Measurements from ENCODE around the gene GPC6. TPM values are rescaled to one million over a fixed set of nuclear protein-coding genes. Genes with fewer than 3 reads are reported as not detected.

Gene GPC6
- total RNA-seq, 2 experiments from 2014 or later, result not detected

DNA sequence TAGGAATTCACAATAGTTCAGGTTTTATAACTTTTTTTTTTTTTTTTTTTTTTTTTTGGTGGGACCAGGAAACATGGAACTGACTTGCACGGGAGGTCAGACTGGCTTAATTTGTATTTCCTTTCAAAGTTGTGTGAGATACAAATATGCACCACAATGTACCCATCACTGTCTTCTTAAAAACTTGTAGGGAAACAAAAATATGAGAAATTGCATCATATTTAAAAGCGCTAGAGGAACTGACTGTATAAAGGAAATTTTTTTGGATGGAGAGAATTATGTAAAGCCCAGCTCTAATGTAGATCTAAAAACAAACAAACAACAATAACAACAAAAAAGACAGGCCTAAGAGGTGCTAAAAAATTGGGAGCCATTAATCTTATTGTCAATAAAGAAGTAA, 1006.3 kb downstream of the GPC6 start:
- CTCF ChIA-PET (ENCODE audit: unreplicated experiment), result no interaction called here
- POLR2A ChIA-PET, result no interaction called here
- no TSS peak for BruUV-seq (replicated peaks)

DNA sequence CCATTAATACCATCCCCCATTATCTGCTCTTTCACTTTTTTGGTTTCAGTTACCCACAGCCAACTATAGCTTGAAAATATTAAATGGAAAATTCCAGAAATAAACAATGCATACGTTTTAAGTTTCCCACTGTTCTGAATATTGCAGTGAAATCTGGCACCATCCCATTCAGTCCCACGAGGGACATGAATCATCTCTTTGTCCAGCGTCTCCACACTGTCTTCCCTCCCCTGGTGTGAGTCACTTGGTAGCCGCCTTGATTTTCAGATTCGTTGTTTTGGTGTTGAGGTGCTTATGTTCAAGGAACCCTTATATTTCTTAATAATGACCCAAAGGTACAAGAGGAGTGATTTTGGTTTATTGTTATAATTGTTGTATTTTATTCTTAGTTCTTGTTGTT, 1006.8 kb downstream of the GPC6 start:
- no peaks in the 10 kb centered on the region for H3K79me2 ChIP-seq (ENCODE audit: insufficient read depth, low read depth, low read length)
- POLR2A ChIA-PET, result no interaction called here
- H3K4me1 ChIP-seq (ENCODE audit: insufficient read depth, low read length, poor library complexity, severe bottlenecking), result no peaks in the 10 kb centered on the region
- CTCF ChIA-PET (ENCODE audit: unreplicated experiment), result no interaction called here
- H4K20me1 ChIP-seq (ENCODE audit: insufficient read depth, low read length), result no peaks in the 10 kb centered on the region
- TF ChIP-seq, protein P1, sequence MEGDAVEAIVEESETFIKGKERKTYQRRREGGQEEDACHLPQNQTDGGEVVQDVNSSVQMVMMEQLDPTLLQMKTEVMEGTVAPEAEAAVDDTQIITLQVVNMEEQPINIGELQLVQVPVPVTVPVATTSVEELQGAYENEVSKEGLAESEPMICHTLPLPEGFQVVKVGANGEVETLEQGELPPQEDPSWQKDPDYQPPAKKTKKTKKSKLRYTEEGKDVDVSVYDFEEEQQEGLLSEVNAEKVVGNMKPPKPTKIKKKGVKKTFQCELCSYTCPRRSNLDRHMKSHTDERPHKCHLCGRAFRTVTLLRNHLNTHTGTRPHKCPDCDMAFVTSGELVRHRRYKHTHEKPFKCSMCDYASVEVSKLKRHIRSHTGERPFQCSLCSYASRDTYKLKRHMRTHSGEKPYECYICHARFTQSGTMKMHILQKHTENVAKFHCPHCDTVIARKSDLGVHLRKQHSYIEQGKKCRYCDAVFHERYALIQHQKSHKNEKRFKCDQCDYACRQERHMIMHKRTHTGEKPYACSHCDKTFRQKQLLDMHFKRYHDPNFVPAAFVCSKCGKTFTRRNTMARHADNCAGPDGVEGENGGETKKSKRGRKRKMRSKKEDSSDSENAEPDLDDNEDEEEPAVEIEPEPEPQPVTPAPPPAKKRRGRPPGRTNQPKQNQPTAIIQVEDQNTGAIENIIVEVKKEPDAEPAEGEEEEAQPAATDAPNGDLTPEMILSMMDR (conservative IDR thresholded peaks at IDR 0.05; ENCODE audit: low read length), result no peak
- TF ChIP-seq EZH2phosphoT487 (IDR thresholded peaks at IDR 0.05; ENCODE audit: borderline replicate concordance, low read depth, low read length), result no peak
- DNase-seq (ENCODE audit: low spot score), result no peak
- H3K4me3 ChIP-seq (ENCODE audit: low read depth, low read length, poor library complexity, severe bottlenecking), result no peak overlapping the region
- H3K4me2 ChIP-seq (ENCODE audit: low read length), result no peak overlapping the region
- H3K36me3 ChIP-seq (ENCODE audit: insufficient read depth, low read length), result no peaks in the 10 kb centered on the region
- no peak overlapping the region for H2AFZ ChIP-seq (ENCODE audit: low read length)
- BruUV-seq (replicated peaks), result no TSS peak
- H3K27ac ChIP-seq (ENCODE audit: low read depth, low read length, poor library complexity, severe bottlenecking), result no peak overlapping the region
- no peaks in the 10 kb centered on the region for H3K9me3 ChIP-seq (ENCODE audit: low read length)
- intact Hi-C loops (cut with micrococcal nuclease; ENCODE audit: unreplicated experiment), result no loop called here
- no peaks in the 10 kb centered on the region for H3K9me2 ChIP-seq (ENCODE audit: insufficient read depth, low read length)

More for the DNA sequence above, 1006.3 kb downstream of the GPC6 start:
- no peaks in the 10 kb centered on the region for H3K9me3 ChIP-seq (ENCODE audit: low read length)
- no peak for DNase-seq (ENCODE audit: low spot score)
- H3K4me2 ChIP-seq (ENCODE audit: low read length), result no peak overlapping the region
- no peaks in the 10 kb centered on the region for H3K9me2 ChIP-seq (ENCODE audit: insufficient read depth, low read length)
- intact Hi-C loops (cut with micrococcal nuclease; ENCODE audit: unreplicated experiment), result no loop called here
- no peaks in the 10 kb centered on the region for H3K36me3 ChIP-seq (ENCODE audit: insufficient read depth, low read length)
- no peak for TF ChIP-seq EZH2phosphoT487 (IDR thresholded peaks at IDR 0.05; ENCODE audit: borderline replicate concordance, low read depth, low read length)
- H3K27ac ChIP-seq (ENCODE audit: low read depth, low read length, poor library complexity, severe bottlenecking), result no peak overlapping the region
- no peaks in the 10 kb centered on the region for H4K20me1 ChIP-seq (ENCODE audit: insufficient read depth, low read length)
- H3K4me1 ChIP-seq (ENCODE audit: insufficient read depth, low read length, poor library complexity, severe bottlenecking), result no peaks in the 10 kb centered on the region
- H3K4me3 ChIP-seq (ENCODE audit: low read depth, low read length, poor library complexity, severe bottlenecking), result no peak overlapping the region
- no peak overlapping the region for H2AFZ ChIP-seq (ENCODE audit: low read length)
- no peaks in the 10 kb centered on the region for H3K79me2 ChIP-seq (ENCODE audit: insufficient read depth, low read depth, low read length)

DNA sequence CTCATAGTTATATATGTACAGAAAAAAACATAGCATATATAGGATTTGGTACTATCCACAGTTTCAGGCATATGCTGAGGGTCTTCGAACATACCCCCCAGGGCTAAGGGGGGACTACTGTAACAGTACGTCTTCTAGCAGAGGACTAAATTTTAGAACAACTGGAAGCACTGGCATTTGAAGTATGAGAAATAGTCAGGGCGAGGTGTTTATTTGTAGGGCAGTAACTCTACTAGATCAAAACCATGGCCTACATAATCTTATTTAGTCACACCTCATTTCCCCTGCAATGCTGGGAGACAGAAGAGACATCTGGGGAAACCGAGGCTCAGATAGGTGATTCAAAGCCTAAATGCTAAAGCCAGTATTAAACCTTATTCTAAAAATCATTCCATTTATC, 1007.2 kb downstream of the GPC6 start:
- H3K4me2 ChIP-seq (ENCODE audit: low read length), result no peak overlapping the region
- POLR2A ChIA-PET, result no interaction called here
- H3K36me3 ChIP-seq (ENCODE audit: insufficient read depth, low read length), result no peaks in the 10 kb centered on the region
- TF ChIP-seq, protein P1 (conservative IDR thresholded peaks at IDR 0.05; ENCODE audit: low read length), result no peak
- TF ChIP-seq EZH2phosphoT487 (IDR thresholded peaks at IDR 0.05; ENCODE audit: borderline replicate concordance, low read depth, low read length), result no peak
- H3K79me2 ChIP-seq (ENCODE audit: insufficient read depth, low read depth, low read length), result no peaks in the 10 kb centered on the region
- DNase-seq (ENCODE audit: low spot score), result no peak
- H2AFZ ChIP-seq (ENCODE audit: low read length), result no peak overlapping the region
- H3K4me1 ChIP-seq (ENCODE audit: insufficient read depth, low read length, poor library complexity, severe bottlenecking), result no peaks in the 10 kb centered on the region
- BruUV-seq (replicated peaks), result no TSS peak
- no peak overlapping the region for H3K27ac ChIP-seq (ENCODE audit: low read depth, low read length, poor library complexity, severe bottlenecking)
- CTCF ChIA-PET (ENCODE audit: unreplicated experiment), result no interaction called here
- H3K9me2 ChIP-seq (ENCODE audit: insufficient read depth, low read length), result no peaks in the 10 kb centered on the region
- H3K4me3 ChIP-seq (ENCODE audit: low read depth, low read length, poor library complexity, severe bottlenecking), result no peak overlapping the region
- H3K9me3 ChIP-seq (ENCODE audit: low read length), result no peaks in the 10 kb centered on the region
- intact Hi-C loops (cut with micrococcal nuclease; ENCODE audit: unreplicated experiment), result no loop called here
- no peaks in the 10 kb centered on the region for H4K20me1 ChIP-seq (ENCODE audit: insufficient read depth, low read length)

Data from OCI-LY7 (cell line).